ENCODE results near the gene TP53INP2. TPM values are rescaled to one million over a fixed set of nuclear protein-coding genes. Genes with fewer than 3 reads are reported as not detected.

Gene TP53INP2
- total and polyA plus RNA-seq, 2 of the 13 experiments (the other 11 are each of a cell fraction or from before 2014, with no cell fraction given): 5.2 to 18.8 TPM

- TF ChIP-seq NFE2 (CRISPR knock-in tag; IDR thresholded peaks at IDR 0.05) (no peak), HMG20B (CRISPR knock-in tag; conservative IDR thresholded peaks at IDR 0.05) (no peak), ATF7-NPFF (CRISPR knock-in tag; IDR thresholded peaks at IDR 0.05; ENCODE audit: low read depth) (no peak), ZNF451 (CRISPR knock-in tag; IDR thresholded peaks at IDR 0.05) (0 out of 2 replicates have a peak, but pooled peaks have one; percentile 31), CBX1 (IDR thresholded peaks at IDR 0.05; ENCODE audit: low read depth) (no peak), JUN (CRISPR knock-in tag; IDR thresholded peaks at IDR 0.05) (0 out of 2 replicates have a peak, but pooled peaks have one; percentile 30), THAP9 (CRISPR knock-in tag; IDR thresholded peaks at IDR 0.05; ENCODE audit: borderline replicate concordance) (no peak), ZFP82 (CRISPR knock-in tag; IDR thresholded peaks at IDR 0.05; ENCODE audit: borderline replicate concordance) (no peak), ZNF770 (CRISPR knock-in tag; IDR thresholded peaks at IDR 0.05) (peak; percentile 79), ZMYM2 (CRISPR knock-in tag; IDR thresholded peaks at IDR 0.05) (0 out of 2 replicates have a peak, but pooled peaks have one; percentile 33), ZNF569 (CRISPR knock-in tag; IDR thresholded peaks at IDR 0.05; ENCODE audit: borderline replicate concordance) (0 out of 2 replicates have a peak, but pooled peaks have one; percentile 26)
Observed at GRCh38 chr20:34701405-34702085, 2.6 kb upstream of the TP53INP2 start (continued).
